C4-2B (cell line): ENCODE data around the gene CSTPP1.

Source experiments
- ZFX ChIP-seq: fragments of 450-650 bp; IDR thresholded peaks from 2 replicates; pipeline ENCODE4 v1.6.1; 2017
- TF ChIP-seq, protein P1 (sequence below): fragments of 450-650 bp; conservative IDR thresholded peaks from 2 replicates; pipeline ENCODE4 v1.5.1; 2017; ENCODE audit warnings: mild to moderate bottlenecking

DNA sequence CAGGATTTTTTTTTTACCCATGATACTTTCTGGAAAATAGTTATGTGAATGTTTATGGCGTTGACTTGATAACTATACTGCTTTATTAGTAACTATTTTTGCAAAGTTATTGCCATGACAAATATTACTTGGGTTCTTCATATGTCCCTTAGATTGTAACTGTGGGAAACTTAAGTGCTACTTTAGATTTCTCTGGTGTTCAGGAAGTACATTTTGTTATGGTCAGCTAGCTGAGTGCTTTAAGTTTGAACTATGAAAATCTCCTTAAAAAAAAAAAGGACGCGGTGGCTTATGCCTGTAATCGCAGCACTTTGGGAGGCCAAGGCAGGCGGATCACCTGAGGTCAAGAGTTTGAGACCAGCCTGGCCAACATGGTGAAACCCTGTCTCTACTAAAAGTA is 42.8 kb downstream of the CSTPP1 start:
- TF ChIP-seq, protein P1, sequence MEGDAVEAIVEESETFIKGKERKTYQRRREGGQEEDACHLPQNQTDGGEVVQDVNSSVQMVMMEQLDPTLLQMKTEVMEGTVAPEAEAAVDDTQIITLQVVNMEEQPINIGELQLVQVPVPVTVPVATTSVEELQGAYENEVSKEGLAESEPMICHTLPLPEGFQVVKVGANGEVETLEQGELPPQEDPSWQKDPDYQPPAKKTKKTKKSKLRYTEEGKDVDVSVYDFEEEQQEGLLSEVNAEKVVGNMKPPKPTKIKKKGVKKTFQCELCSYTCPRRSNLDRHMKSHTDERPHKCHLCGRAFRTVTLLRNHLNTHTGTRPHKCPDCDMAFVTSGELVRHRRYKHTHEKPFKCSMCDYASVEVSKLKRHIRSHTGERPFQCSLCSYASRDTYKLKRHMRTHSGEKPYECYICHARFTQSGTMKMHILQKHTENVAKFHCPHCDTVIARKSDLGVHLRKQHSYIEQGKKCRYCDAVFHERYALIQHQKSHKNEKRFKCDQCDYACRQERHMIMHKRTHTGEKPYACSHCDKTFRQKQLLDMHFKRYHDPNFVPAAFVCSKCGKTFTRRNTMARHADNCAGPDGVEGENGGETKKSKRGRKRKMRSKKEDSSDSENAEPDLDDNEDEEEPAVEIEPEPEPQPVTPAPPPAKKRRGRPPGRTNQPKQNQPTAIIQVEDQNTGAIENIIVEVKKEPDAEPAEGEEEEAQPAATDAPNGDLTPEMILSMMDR: no peak
- TF ChIP-seq ZFX: no peak
